ENCODE results near the gene FAM151B. TPM values are rescaled to one million over a fixed set of nuclear protein-coding genes. Genes with fewer than 3 reads are reported as not detected.

The FAM151B gene
- total RNA-seq, 1 experiment from 2014 or later = 0.94 TPM

DNA sequence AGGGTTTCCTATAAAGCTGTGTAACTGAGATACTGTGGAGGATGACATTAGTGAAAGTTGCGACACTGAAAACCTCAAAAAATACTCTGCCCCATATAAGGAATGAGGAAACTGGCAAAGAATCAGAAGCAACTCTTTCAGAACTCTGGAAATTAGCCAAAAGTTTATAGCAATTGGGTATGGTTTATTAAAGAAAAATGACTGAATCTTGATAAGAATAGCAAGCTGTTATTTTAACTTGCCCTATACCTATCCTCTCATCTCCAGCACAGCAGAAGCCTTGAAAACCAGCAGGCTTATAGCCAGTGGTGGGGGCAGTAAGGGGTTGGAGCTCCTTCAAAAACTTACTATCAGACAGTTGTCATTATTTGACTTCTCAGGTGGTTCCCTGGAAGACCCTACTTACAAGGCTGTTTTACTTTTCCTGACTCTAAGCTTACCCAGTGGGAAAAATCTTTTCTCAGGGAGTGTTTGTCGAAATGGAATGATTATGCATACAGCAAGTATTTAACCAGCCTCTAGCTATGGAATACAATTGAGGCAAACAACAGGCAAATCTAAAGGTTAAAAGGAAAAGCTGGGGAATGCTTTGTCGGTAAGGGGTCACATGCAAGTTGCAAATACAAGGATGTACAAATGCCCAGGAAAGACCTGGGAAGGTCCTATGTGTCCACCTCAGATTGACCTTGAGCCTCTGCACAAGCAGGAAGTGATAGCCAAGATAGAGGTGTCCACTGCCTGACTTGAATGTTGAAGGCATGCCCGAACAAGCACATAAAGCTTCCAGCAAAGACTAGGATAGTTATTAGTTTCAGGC is 21.0 kb upstream of the FAM151B start (continued):
- TF ChIP-seq, protein P1, sequence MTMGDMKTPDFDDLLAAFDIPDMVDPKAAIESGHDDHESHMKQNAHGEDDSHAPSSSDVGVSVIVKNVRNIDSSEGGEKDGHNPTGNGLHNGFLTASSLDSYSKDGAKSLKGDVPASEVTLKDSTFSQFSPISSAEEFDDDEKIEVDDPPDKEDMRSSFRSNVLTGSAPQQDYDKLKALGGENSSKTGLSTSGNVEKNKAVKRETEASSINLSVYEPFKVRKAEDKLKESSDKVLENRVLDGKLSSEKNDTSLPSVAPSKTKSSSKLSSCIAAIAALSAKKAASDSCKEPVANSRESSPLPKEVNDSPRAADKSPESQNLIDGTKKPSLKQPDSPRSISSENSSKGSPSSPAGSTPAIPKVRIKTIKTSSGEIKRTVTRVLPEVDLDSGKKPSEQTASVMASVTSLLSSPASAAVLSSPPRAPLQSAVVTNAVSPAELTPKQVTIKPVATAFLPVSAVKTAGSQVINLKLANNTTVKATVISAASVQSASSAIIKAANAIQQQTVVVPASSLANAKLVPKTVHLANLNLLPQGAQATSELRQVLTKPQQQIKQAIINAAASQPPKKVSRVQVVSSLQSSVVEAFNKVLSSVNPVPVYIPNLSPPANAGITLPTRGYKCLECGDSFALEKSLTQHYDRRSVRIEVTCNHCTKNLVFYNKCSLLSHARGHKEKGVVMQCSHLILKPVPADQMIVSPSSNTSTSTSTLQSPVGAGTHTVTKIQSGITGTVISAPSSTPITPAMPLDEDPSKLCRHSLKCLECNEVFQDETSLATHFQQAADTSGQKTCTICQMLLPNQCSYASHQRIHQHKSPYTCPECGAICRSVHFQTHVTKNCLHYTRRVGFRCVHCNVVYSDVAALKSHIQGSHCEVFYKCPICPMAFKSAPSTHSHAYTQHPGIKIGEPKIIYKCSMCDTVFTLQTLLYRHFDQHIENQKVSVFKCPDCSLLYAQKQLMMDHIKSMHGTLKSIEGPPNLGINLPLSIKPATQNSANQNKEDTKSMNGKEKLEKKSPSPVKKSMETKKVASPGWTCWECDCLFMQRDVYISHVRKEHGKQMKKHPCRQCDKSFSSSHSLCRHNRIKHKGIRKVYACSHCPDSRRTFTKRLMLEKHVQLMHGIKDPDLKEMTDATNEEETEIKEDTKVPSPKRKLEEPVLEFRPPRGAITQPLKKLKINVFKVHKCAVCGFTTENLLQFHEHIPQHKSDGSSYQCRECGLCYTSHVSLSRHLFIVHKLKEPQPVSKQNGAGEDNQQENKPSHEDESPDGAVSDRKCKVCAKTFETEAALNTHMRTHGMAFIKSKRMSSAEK (CRISPR knock-in tag; IDR thresholded peaks at IDR 0.05; ENCODE audit: borderline replicate concordance) = no peak
- TF ChIP-seq TEAD4 (CRISPR knock-in tag; IDR thresholded peaks at IDR 0.05) (no peak), CBFB (CRISPR knock-in tag; IDR thresholded peaks at IDR 0.05; ENCODE audit: low read depth) (no peak), CREB1 (CRISPR knock-in tag; IDR thresholded peaks at IDR 0.05) (no peak), TP53 (CRISPR knock-in tag; IDR thresholded peaks at IDR 0.05) (no peak), RELA (CRISPR knock-in tag; IDR thresholded peaks at IDR 0.05; ENCODE audit: borderline replicate concordance) (no peak), CREM (CRISPR knock-in tag; IDR thresholded peaks at IDR 0.05) (no peak), NFATC4 (CRISPR knock-in tag; IDR thresholded peaks at IDR 0.05) (no peak), MYBL2 (CRISPR knock-in tag; IDR thresholded peaks at IDR 0.05) (no peak)
- TF ChIP-seq, protein P2, sequence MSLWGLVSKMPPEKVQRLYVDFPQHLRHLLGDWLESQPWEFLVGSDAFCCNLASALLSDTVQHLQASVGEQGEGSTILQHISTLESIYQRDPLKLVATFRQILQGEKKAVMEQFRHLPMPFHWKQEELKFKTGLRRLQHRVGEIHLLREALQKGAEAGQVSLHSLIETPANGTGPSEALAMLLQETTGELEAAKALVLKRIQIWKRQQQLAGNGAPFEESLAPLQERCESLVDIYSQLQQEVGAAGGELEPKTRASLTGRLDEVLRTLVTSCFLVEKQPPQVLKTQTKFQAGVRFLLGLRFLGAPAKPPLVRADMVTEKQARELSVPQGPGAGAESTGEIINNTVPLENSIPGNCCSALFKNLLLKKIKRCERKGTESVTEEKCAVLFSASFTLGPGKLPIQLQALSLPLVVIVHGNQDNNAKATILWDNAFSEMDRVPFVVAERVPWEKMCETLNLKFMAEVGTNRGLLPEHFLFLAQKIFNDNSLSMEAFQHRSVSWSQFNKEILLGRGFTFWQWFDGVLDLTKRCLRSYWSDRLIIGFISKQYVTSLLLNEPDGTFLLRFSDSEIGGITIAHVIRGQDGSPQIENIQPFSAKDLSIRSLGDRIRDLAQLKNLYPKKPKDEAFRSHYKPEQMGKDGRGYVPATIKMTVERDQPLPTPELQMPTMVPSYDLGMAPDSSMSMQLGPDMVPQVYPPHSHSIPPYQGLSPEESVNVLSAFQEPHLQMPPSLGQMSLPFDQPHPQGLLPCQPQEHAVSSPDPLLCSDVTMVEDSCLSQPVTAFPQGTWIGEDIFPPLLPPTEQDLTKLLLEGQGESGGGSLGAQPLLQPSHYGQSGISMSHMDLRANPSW (CRISPR knock-in tag; conservative IDR thresholded peaks at IDR 0.05; ENCODE audit: low read depth) = no peak
- TF ChIP-seq, protein P3, sequence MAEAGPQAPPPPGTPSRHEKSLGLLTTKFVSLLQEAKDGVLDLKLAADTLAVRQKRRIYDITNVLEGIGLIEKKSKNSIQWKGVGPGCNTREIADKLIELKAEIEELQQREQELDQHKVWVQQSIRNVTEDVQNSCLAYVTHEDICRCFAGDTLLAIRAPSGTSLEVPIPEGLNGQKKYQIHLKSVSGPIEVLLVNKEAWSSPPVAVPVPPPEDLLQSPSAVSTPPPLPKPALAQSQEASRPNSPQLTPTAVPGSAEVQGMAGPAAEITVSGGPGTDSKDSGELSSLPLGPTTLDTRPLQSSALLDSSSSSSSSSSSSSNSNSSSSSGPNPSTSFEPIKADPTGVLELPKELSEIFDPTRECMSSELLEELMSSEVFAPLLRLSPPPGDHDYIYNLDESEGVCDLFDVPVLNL (CRISPR knock-in tag; IDR thresholded peaks at IDR 0.05; ENCODE audit: borderline replicate concordance, low read depth) = no peak
- TF ChIP-seq, protein P4, sequence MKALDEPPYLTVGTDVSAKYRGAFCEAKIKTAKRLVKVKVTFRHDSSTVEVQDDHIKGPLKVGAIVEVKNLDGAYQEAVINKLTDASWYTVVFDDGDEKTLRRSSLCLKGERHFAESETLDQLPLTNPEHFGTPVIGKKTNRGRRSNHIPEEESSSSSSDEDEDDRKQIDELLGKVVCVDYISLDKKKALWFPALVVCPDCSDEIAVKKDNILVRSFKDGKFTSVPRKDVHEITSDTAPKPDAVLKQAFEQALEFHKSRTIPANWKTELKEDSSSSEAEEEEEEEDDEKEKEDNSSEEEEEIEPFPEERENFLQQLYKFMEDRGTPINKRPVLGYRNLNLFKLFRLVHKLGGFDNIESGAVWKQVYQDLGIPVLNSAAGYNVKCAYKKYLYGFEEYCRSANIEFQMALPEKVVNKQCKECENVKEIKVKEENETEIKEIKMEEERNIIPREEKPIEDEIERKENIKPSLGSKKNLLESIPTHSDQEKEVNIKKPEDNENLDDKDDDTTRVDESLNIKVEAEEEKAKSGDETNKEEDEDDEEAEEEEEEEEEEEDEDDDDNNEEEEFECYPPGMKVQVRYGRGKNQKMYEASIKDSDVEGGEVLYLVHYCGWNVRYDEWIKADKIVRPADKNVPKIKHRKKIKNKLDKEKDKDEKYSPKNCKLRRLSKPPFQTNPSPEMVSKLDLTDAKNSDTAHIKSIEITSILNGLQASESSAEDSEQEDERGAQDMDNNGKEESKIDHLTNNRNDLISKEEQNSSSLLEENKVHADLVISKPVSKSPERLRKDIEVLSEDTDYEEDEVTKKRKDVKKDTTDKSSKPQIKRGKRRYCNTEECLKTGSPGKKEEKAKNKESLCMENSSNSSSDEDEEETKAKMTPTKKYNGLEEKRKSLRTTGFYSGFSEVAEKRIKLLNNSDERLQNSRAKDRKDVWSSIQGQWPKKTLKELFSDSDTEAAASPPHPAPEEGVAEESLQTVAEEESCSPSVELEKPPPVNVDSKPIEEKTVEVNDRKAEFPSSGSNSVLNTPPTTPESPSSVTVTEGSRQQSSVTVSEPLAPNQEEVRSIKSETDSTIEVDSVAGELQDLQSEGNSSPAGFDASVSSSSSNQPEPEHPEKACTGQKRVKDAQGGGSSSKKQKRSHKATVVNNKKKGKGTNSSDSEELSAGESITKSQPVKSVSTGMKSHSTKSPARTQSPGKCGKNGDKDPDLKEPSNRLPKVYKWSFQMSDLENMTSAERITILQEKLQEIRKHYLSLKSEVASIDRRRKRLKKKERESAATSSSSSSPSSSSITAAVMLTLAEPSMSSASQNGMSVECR (CRISPR knock-in tag; IDR thresholded peaks at IDR 0.05; ENCODE audit: borderline replicate concordance) = no peak
- TF ChIP-seq, protein P5, sequence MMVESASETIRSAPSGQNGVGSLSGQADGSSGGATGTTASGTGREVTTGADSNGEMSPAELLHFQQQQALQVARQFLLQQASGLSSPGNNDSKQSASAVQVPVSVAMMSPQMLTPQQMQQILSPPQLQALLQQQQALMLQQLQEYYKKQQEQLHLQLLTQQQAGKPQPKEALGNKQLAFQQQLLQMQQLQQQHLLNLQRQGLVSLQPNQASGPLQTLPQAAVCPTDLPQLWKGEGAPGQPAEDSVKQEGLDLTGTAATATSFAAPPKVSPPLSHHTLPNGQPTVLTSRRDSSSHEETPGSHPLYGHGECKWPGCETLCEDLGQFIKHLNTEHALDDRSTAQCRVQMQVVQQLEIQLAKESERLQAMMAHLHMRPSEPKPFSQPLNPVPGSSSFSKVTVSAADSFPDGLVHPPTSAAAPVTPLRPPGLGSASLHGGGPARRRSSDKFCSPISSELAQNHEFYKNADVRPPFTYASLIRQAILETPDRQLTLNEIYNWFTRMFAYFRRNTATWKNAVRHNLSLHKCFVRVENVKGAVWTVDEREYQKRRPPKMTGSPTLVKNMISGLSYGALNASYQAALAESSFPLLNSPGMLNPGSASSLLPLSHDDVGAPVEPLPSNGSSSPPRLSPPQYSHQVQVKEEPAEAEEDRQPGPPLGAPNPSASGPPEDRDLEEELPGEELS (CRISPR knock-in tag; IDR thresholded peaks at IDR 0.05) = no peak
